ENCODE results near the gene PNMA3. TPM values are rescaled to one million over a fixed set of nuclear protein-coding genes. Genes with fewer than 3 reads are reported as not detected.
A peak's percentile ranks its signal among the peaks of the same experiment; 100 is the strongest.
"Not testable (repeated sequence)": the region's sequence is repeated elsewhere in the genome, so short reads cannot be mapped to it uniquely, and the experiment has no call there.

The PNMA3 gene, protein sequence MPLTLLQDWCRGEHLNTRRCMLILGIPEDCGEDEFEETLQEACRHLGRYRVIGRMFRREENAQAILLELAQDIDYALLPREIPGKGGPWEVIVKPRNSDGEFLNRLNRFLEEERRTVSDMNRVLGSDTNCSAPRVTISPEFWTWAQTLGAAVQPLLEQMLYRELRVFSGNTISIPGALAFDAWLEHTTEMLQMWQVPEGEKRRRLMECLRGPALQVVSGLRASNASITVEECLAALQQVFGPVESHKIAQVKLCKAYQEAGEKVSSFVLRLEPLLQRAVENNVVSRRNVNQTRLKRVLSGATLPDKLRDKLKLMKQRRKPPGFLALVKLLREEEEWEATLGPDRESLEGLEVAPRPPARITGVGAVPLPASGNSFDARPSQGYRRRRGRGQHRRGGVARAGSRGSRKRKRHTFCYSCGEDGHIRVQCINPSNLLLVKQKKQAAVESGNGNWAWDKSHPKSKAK
- under 1 TPM in 2 of 4 donors, not detected in 2; 0.13 to 0.62 TPM for total RNA-seq

DNA sequence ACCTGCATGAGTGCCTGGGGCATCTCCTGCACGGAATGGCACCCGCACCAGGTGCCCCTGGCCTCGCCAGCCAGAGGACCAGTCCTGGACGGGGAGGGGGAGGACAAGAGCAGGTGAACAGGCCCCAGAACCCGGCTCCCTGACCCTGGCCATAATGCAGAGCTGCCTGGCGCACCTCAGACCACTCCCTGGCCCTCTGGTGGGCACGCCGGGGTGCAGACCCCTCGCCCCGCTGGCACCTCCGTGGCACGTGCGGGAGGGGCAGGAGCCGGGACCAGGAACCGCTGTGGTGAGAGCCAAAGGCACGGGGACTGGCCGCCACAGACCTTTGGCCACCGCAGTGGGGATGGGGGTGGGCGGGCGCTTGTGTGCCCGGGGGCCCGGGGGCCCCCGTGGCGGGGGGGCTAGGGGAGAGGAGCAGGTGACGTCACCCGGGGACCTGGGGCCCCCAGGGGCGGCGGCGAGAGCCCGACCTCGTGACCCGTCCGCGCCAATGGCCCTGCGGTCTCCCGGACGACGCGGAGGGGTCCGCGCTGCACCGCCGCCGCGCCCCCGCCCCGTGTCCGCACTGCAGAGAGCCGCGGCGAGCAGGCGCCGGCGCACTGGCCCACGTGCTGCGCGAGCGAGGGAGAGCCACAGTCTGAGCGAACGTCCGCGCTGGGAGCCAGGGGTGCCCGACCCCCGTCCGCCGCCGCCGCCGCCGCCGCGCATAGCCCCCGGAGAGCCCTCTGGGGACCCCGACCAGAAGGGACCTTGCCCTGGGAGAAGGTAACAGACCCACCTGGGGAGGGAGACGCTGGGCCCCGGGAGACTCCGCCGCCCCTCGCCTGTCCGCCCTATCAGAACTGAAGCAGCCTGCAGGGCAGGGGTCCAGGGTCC, at the start of gene PNMA3:
PNMA3 (plus strand) TSS at position 600 of the 879 bp plus-strand sequence. CDS start 586 bp downstream, outside the sequence.
- H3K4me1 ChIP-seq, result peaks cover 0 to 14% (median 0%) of the 10 kb centered on the region in 3 donors
- peak within 1 kb of the TSS in 1 of 2 donors; percentile 40 for H3K4me3 ChIP-seq
- peaks cover 47% of the 10 kb centered on the region for H3K27me3 ChIP-seq
- TF ChIP-seq, protein P1, sequence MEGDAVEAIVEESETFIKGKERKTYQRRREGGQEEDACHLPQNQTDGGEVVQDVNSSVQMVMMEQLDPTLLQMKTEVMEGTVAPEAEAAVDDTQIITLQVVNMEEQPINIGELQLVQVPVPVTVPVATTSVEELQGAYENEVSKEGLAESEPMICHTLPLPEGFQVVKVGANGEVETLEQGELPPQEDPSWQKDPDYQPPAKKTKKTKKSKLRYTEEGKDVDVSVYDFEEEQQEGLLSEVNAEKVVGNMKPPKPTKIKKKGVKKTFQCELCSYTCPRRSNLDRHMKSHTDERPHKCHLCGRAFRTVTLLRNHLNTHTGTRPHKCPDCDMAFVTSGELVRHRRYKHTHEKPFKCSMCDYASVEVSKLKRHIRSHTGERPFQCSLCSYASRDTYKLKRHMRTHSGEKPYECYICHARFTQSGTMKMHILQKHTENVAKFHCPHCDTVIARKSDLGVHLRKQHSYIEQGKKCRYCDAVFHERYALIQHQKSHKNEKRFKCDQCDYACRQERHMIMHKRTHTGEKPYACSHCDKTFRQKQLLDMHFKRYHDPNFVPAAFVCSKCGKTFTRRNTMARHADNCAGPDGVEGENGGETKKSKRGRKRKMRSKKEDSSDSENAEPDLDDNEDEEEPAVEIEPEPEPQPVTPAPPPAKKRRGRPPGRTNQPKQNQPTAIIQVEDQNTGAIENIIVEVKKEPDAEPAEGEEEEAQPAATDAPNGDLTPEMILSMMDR (IDR thresholded peaks at IDR 0.05), result no peak
- TF ChIP-seq POLR2A (IDR thresholded peaks at IDR 0.05) (no peak), EP300 (IDR thresholded peaks at IDR 0.05) (no peak), POLR2AphosphoS5 (IDR thresholded peaks at IDR 0.05) (no peak)
- WGBS, 2 donors (ENCODE audit: low coverage in 1 of 2), result no CpG with 5 or more reads among the region's 80 CpGs
- H3K9me3 ChIP-seq, result no peaks in the 10 kb centered on the region
- no peak within 1 kb of the TSS for H3K27ac ChIP-seq
- no peak for ATAC-seq
- H3K36me3 ChIP-seq, result no peaks in the 10 kb centered on the region

DNA sequence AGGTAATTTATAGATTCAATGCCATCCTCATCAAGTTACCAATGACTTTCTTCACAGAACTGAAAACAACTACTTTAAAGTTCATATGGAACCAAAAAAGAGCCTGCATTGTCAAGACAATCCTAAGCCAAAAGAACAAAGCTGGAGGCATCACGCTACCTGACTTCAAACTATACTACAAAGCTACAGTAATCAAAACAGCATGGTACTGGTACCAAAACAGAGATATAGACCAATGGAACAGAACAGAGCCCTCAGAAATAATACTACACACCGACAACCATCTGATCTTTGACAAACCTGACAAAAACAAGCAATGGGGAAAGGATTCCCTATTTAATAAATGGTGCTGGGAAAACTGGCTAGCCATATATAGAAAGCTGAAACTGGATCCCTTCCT, 39.1 kb upstream of the PNMA3 start:
- not testable (repeated sequence) for H3K4me3 ChIP-seq, ATAC-seq, H3K27me3 ChIP-seq, H3K36me3 ChIP-seq, H3K27ac ChIP-seq, H3K4me1 ChIP-seq, H3K9me3 ChIP-seq
- WGBS, 2 donors (ENCODE audit: low coverage in 1 of 2), result 53% methylated on average over 2 of the region's 2 CpGs; no CpG with 5 or more reads in 1 of the 2 donors

DNA sequence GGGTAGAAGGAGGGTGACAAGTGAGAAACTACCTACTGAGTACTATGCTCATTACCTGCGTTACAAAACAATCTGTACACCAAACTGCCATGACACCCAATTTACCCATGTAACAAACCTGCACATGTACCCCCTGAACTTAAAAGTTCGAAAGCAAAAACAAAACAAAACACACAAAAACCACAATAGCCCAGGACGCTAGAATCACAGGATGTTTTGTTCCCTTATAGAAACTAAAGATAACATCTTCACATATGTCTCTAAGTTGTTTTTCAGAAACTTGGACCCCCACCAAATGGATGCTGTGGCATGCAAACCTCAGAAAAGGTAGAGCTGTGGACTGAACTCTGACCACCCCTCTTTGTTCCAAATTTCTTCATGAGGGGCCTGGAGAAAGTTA, 37.1 kb upstream of the PNMA3 start:
- TF ChIP-seq, protein P1 (IDR thresholded peaks at IDR 0.05), result no peak
- TF ChIP-seq POLR2AphosphoS5 (IDR thresholded peaks at IDR 0.05) (no peak), POLR2A (IDR thresholded peaks at IDR 0.05) (no peak)
- no peaks in the 10 kb centered on the region for H3K4me1 ChIP-seq
- H3K4me3 ChIP-seq, result no peak overlapping the region
- 58 to 60% methylated on average over 3 of the region's 3 CpGs for WGBS, 2 donors (ENCODE audit: low coverage in 1 of 2)
- ATAC-seq, result no peak
- H3K9me3 ChIP-seq, result no peaks in the 10 kb centered on the region
- H3K27ac ChIP-seq, result no peak overlapping the region
- H3K36me3 ChIP-seq, result no peaks in the 10 kb centered on the region
- H3K27me3 ChIP-seq, result no peaks in the 10 kb centered on the region

DNA sequence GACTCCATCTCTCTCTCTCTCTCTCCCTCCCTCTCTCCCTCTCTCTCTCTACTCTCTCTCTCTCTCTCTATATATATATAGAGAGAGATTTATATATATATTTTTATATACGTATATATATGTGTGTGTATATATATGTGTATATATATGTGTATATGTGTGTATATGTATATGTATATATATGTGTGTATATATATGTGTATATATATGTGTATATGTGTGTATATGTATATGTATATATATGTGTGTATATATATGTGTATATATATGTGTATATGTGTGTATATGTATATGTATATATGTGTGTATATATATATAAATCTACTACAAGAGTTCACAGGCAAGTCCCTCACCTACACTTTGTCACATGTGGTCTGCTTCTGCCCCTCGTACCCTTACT, 29.8 kb upstream of the PNMA3 start:
- H3K27ac ChIP-seq, H3K9me3 ChIP-seq, H3K36me3 ChIP-seq, ATAC-seq, H3K4me3 ChIP-seq, H3K4me1 ChIP-seq, H3K27me3 ChIP-seq: not testable (repeated sequence)
- WGBS, 2 donors (ENCODE audit: low coverage in 1 of 2), result 0 to 36% methylated on average over 1 of the region's 2 CpGs

DNA sequence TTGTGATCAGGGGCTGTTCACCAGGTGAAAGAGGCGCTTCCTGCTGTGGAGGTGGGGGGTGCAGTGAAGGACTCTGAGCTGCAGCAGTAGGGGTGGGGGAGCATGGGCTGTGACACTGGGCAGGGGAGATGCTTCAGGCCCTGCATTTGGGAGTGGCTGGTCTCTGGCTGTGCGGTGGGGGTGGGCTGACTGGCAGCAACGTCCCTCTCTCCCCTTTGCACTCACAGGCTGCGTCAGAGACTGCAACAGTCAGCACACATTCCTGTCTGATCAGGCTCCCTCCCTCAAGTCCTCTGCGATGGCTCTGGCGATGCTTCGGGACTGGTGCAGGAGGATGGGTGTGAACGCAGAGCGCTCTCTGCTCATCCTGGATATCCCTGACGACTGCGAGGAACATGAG, 27.8 kb upstream of the PNMA3 start:
- not testable (repeated sequence) for H3K4me1 ChIP-seq, H3K4me3 ChIP-seq, ATAC-seq, H3K27me3 ChIP-seq, H3K27ac ChIP-seq, H3K36me3 ChIP-seq, H3K9me3 ChIP-seq
- no CpG with 5 or more reads among the region's 11 CpGs for WGBS, 2 donors (ENCODE audit: low coverage in 1 of 2)

DNA sequence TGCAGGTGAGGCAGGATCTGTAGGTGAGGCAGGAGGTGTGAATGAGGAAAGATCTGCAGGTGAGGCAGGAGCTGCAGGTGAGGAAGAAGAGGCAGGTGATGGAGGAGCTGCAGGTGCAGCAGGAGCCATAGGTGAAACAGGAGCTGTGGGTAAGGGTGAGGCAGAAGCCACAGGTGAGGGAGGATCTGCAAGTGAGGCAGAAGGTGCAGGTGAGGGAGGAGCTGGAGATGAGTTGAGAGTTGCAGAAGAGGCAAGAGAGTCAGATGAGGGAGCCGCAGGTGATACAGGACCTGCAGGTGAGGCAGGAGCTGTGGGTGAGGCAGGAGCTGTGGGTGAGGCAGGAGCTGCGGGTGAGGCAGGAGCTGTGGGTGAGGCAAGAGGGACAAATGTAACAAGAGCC, 27.1 kb upstream of the PNMA3 start:
- Histone ChIP-seq H3K9me3 (no peaks in the 10 kb centered on the region), H3K27ac (no peak overlapping the region), H3K27me3 (no peaks in the 10 kb centered on the region), H3K4me1 (peaks cover 0 to 8% (median 0%) of the 10 kb centered on the region in 3 donors), H3K4me3 (no peak overlapping the region), H3K36me3 (no peaks in the 10 kb centered on the region)
- 40 to 66% methylated on average over 2 of the region's 2 CpGs for WGBS, 2 donors (ENCODE audit: low coverage in 1 of 2)
- ATAC-seq, result no peak
- TF ChIP-seq POLR2AphosphoS5 (IDR thresholded peaks at IDR 0.05) (no peak), POLR2A (IDR thresholded peaks at IDR 0.05) (no peak), EP300 (IDR thresholded peaks at IDR 0.05) (no peak)
- TF ChIP-seq, protein P1 (IDR thresholded peaks at IDR 0.05), result no peak
